DOHH2 (cell line): ENCODE data around the gene NXF3.
"Not testable (repeated sequence)": the region's sequence is repeated elsewhere in the genome, so short reads cannot be mapped to it uniquely, and the experiment has no call there.

Experiments
- CTCF ChIP-seq: fragments of 200-600 bp; sonication (generic); IDR thresholded peaks from one replicate; pipeline ENCODE4 v1.5.1; 2014; ENCODE audit warnings: antibody characterized with exemption, mild to moderate bottlenecking, low read depth, low read length; ENCODE audit not compliant: poor library complexity, severe bottlenecking
- EZH2phosphoT487 ChIP-seq: fragments of 200-600 bp; sonication (generic); IDR thresholded peaks from 2 replicates; pipeline ENCODE4 v1.6.1; 2017; ENCODE audit warnings: borderline replicate concordance, mild to moderate bottlenecking, antibody characterized with exemption, low read length, moderate library complexity, mixed read lengths

DNA sequence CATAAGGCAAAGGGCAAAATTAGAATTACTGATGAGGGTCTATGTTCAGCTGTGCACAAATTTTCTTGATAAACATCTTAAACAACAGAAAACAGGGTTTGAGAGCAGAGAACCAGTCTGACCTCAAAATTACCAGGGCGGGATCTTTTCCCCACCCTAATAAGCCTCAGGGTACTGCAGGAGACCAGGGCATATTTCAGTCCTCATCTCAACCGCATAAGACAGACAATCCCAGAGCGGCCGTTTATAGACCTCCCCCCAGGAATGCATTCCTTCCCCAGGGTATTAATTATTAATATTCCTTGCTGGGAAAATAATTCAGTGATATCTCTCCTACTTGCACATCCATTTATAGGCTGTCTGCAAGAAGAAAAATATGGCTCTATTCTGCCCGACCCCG lies 16.6 kb upstream of the NXF3 start:
- not testable (repeated sequence) for TF ChIP-seq CTCF, EZH2phosphoT487
